HG03521 (cell line): Measurements from ENCODE around the gene SPACA4.

Experiments
- ATAC-seq: cut with Tn5 transposase; IDR thresholded peaks from one replicate; pipeline ENCODE4 v1.9.1; 2021; ENCODE audit warnings: mild to moderate bottlenecking, moderate library complexity; ENCODE audit not compliant: unreplicated experiment

SPACA4 gene

GRCh38 chr19:48646722-48647216, 40.2 kb downstream of the SPACA4 start:
- ATAC-seq: no peak

GRCh38 chr19:48648134-48648533, 41.6 kb downstream of the SPACA4 start:
- no peak for ATAC-seq

- no peak for ATAC-seq
Observed at GRCh38 chr19:48650974-48651682, 44.6 kb downstream of the SPACA4 start.

GRCh38 chr19:48651683-48652048, 45.1 kb downstream of the SPACA4 start:
- no peak for ATAC-seq

GRCh38 chr19:48654299-48655059, 47.9 kb downstream of the SPACA4 start:
- no peak for ATAC-seq

- ATAC-seq: no peak
Observed at GRCh38 chr19:48656840-48657474, 50.4 kb downstream of the SPACA4 start.
